ENCODE data around the gene SENP1. TPM values are rescaled to one million over a fixed set of nuclear protein-coding genes. Genes with fewer than 3 reads are reported as not detected.

The SENP1 gene
- total RNA-seq: 11.6 and 14.1 TPM in 2 replicates

GRCh38 chr12:48105867-48106680 is at the start of gene SENP1:
Gene SENP1, minus strand, starts transcription at chr12:48106079. Its CDS starts 4,607 bp downstream, at chr12:48101472.

DNA sequence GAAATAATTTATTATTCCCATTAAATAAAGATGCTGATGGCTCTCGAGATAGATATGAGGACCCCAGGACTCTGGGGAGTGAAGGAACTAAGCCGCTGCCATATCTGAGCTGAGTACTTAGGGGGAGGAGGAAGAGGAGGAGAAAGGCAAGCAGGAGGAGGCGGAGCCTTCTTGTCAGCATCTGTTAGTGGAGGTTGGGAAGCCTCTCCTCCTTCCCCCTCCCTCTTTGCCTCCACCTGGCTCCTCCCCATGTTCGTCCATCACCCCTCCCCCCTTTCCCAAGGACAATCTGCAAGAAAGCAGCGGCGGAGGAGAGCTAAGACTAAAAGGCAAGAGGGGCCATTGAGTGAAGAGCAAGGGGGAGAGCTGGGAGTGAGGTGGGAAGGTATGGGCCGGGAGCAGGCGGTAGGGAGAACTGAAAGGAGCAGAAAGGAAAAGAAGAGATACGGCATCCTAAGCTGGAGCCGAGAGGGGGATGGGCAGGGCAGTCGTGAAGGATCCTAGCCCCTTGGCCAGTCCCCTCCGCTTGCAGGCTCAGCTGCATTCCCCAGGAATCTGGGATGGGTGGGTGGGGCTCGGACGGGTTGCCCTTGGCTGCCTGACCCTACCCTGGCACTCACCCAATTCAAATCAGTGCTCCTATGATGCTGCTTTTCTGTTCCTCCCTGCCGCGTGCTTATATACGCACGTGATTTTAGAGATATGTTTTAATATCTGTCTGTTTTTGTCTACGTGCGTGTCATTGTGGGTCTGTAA is 13.4 kb upstream of the SENP1 start, which contains the start of gene PFKM:
TSS of gene PFKM (plus strand) at position 287 of the 756 bp plus-strand sequence. CDS start 3,411 bp downstream, outside the sequence.

GRCh38 chr12:48004053-48004941 is 101.6 kb downstream of the SENP1 start, which contains the start of gene COL2A1:
Gene COL2A1, minus strand, starts transcription at chr12:48004476. Its CDS starts 155 bp downstream, at chr12:48004321.

Other genes with a start within 250 kb of the SENP1 start
- gene VDR, start 201.1 kb downstream of the SENP1 start, total RNA-seq: 2.2 and 3.5 TPM in 2 replicates
- gene TMEM106C, start 142.5 kb downstream of the SENP1 start, total RNA-seq: 82.0 and 84.1 TPM in 2 replicates
- gene COL2A1, start 101.6 kb downstream of the SENP1 start, total RNA-seq: 0.17 and 1.2 TPM in 2 replicates
- gene PFKM, start 13.3 kb upstream of the SENP1 start, total RNA-seq: 42.5 and 45.6 TPM in 2 replicates
- gene ASB8, start 51.4 kb upstream of the SENP1 start, total RNA-seq: 14.0 and 14.1 TPM in 2 replicates
- gene CCDC184, start 77.6 kb upstream of the SENP1 start, total RNA-seq: 0.34 and 0.45 TPM in 2 replicates
- gene OR10AD1, start 97.2 kb upstream of the SENP1 start, total RNA-seq: not detected in 2 replicates
- 2.0 and 3.3 TPM in 2 replicates for gene ZNF641, start 244.8 kb upstream of the SENP1 start, total RNA-seq

Measured in bronchus fibroblast of lung (primary cell).